ENCODE measurements around the gene CHSY3. TPM values are rescaled to one million over a fixed set of nuclear protein-coding genes. Genes with fewer than 3 reads are reported as not detected.
A peak's percentile ranks its signal among the peaks of the same experiment; 100 is the strongest.

Gene CHSY3
- total RNA-seq, 2 donors from 2014 or later: 1.2 to 2.0 TPM

DNA sequence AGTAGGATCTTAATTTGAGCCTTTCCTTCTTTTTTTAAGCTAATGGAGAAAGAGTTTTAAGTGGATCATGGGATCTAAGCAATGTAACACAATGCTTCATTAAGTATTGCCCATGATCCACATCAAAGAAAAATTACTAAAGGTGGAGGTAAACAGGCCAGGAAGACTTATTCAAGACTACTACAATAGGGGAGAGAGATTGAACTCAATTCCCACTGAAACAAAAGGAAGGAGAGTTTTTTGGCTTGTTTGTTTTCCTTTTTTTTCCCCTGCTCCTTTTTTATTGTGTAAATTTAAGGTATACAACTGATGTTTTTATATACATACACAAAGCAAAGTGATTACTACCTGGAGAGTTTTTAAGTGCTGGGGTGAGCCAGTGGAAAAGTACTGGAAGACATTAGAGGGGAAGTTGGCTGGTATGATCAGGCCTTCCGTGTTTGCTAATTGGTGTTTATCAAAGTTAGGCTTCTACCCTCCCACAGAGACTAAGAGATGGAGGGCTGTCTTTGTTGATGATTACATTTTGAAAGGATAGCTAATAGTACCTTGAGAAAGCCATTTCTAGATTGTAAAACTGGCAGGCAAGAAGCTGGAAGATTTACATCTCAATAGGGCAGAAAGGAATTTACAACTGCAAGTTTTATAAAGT, 262.7 kb downstream of the CHSY3 start:
- no peak overlapping the region for H3K4me3 Mint-ChIP-seq
- no peak overlapping the region for H3K27ac ChIP-seq (ENCODE audit: low read depth, low read length)
- H3K9ac ChIP-seq (ENCODE audit: extremely low read depth, low read length, poor library complexity, severe bottlenecking): no peak overlapping the region
- peak overlapping the region; percentile 26 for H3K27ac Mint-ChIP-seq
- no peaks in the 10 kb centered on the region for H3K9me3 Mint-ChIP-seq
- no peak for TF ChIP-seq CTCF (conservative IDR thresholded peaks at IDR 0.05)
- H3K36me3 Mint-ChIP-seq (ENCODE audit: low read depth): no peaks in the 10 kb centered on the region
- H3K27me3 ChIP-seq (ENCODE audit: control insufficient read depth, insufficient read depth, low read length, poor library complexity, severe bottlenecking): no peaks in the 10 kb centered on the region
- 8% methylated on average over 1 of the region's 1 CpG; no CpG with 5 or more reads in 1 of the 2 experiments for WGBS, 2 experiments (ENCODE audit: insufficient coverage in 1 of 2, insufficient read length in 1 of 2)
- no peaks in the 10 kb centered on the region for H3K9me3 ChIP-seq (ENCODE audit: control insufficient read depth, low read length)
- H3K4me1 ChIP-seq (ENCODE audit: control insufficient read depth, insufficient read depth, low read length): no peaks in the 10 kb centered on the region
- H3K4me1 Mint-ChIP-seq: peaks cover 8% of the 10 kb centered on the region
- DNase-seq: peak; percentile 72
- H3K27me3 Mint-ChIP-seq (ENCODE audit: insufficient read depth): no peaks in the 10 kb centered on the region
- no peaks in the 10 kb centered on the region for H3K36me3 ChIP-seq (ENCODE audit: control insufficient read depth, insufficient read depth, low read length)
- no peak overlapping the region for H3K4me3 ChIP-seq (ENCODE audit: low read length)

- Histone ChIP-seq H3K27me3 (ENCODE audit: control insufficient read depth, insufficient read depth, low read length, poor library complexity, severe bottlenecking) (no peaks in the 10 kb centered on the region), H3K4me1 (ENCODE audit: control insufficient read depth, insufficient read depth, low read length) (no peaks in the 10 kb centered on the region), H3K27ac (ENCODE audit: low read depth, low read length) (no peak overlapping the region), H3K9me3 (ENCODE audit: control insufficient read depth, low read length) (no peaks in the 10 kb centered on the region), H3K9ac (ENCODE audit: extremely low read depth, low read length, poor library complexity, severe bottlenecking) (no peak overlapping the region), H3K36me3 (ENCODE audit: control insufficient read depth, insufficient read depth, low read length) (no peaks in the 10 kb centered on the region), H3K4me3 (ENCODE audit: low read length) (no peak overlapping the region)
- Mint-ChIP-seq H3K27me3 (ENCODE audit: insufficient read depth) (no peaks in the 10 kb centered on the region), H3K36me3 (ENCODE audit: low read depth) (no peaks in the 10 kb centered on the region), H3K4me3 (no peak overlapping the region), H3K9me3 (no peaks in the 10 kb centered on the region), H3K4me1 (peaks cover 8% of the 10 kb centered on the region), H3K27ac (no peak overlapping the region)
- 80 to 81% methylated on average over 2 to 4 of the region's 4 CpGs for WGBS, 2 experiments (ENCODE audit: insufficient coverage in 1 of 2, insufficient read length in 1 of 2)
- no peak for DNase-seq
- TF ChIP-seq CTCF (conservative IDR thresholded peaks at IDR 0.05): no peak
Observed at GRCh38 chr5:130168211-130168610, 263.9 kb downstream of the CHSY3 start.

GRCh38 chr5:130171699-130172098, 267.4 kb downstream of the CHSY3 start:
- no peak overlapping the region for H3K9ac ChIP-seq (ENCODE audit: extremely low read depth, low read length, poor library complexity, severe bottlenecking)
- no peaks in the 10 kb centered on the region for H3K36me3 ChIP-seq (ENCODE audit: control insufficient read depth, insufficient read depth, low read length)
- H3K27ac ChIP-seq (ENCODE audit: low read depth, low read length): no peak overlapping the region
- H3K4me3 ChIP-seq (ENCODE audit: low read length): no peak overlapping the region
- H3K4me1 Mint-ChIP-seq: peaks cover 6% of the 10 kb centered on the region
- no peaks in the 10 kb centered on the region for H3K27me3 Mint-ChIP-seq (ENCODE audit: insufficient read depth)
- H3K9me3 ChIP-seq (ENCODE audit: control insufficient read depth, low read length): no peaks in the 10 kb centered on the region
- no peaks in the 10 kb centered on the region for H3K27me3 ChIP-seq (ENCODE audit: control insufficient read depth, insufficient read depth, low read length, poor library complexity, severe bottlenecking)
- H3K27ac Mint-ChIP-seq: no peak overlapping the region
- H3K36me3 Mint-ChIP-seq (ENCODE audit: low read depth): no peaks in the 10 kb centered on the region
- H3K9me3 Mint-ChIP-seq: peaks cover 15% of the 10 kb centered on the region
- TF ChIP-seq CTCF (conservative IDR thresholded peaks at IDR 0.05): no peak
- H3K4me1 ChIP-seq (ENCODE audit: control insufficient read depth, insufficient read depth, low read length): no peaks in the 10 kb centered on the region
- no peak overlapping the region for H3K4me3 Mint-ChIP-seq
- DNase-seq: no peak

Data from endodermal cell (in vitro differentiated cells).